Measurements from ENCODE around the gene E2F2. TPM values are rescaled to one million over a fixed set of nuclear protein-coding genes. Genes with fewer than 3 reads are reported as not detected.
A peak's percentile ranks its signal among the peaks of the same experiment; 100 is the strongest.

Gene E2F2
- total and polyA plus RNA-seq, 2 of the 13 experiments (the other 11 are each of a cell fraction or from before 2014, with no cell fraction given) = 0.65 to 6.6 TPM

DNA sequence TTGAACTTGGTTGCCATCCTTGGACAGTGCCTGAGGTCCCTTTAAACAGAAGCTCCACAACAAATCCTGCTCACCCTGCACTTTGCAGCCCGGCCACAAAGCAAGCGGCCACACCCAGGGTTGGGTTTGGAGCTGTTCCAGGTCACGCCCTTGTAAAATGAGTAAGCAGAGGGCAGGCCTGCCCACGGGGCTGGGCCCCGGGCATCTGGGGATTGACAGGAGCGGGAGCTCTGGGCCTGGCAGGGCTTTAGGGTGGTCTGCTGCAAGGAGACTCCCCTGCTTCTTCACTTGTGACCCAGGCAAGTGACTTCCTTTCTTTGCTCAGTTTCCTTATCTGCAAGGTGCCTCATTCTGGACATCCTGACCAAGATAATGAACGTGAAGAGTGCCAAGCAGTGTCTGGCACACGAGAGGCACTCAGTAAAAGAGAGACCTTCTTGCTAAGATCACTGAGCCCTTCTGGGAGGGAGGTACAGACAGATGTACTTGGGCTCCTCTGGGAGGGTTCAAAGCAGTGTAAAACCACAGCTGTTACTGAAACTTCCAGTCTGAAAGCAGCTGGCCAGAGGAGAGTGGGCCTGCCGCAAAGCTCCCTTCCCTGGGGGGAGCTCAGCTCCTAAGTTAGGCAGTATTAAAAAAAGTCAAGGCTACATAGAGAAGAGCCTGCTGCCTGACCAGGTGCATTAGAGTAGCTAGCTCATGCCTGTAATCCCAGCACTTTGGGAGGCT lies 2.6 kb downstream of the E2F2 start (continued):
- TF ChIP-seq MAFF (IDR thresholded peaks at IDR 0.05; ENCODE audit: low read depth, low read length) = peak; percentile 49
- TF ChIP-seq ZNF143 (CRISPR knock-in tag; IDR thresholded peaks at IDR 0.05) = no peak
- no peak for TF ChIP-seq ZNF24 (IDR thresholded peaks at IDR 0.05)
- TF ChIP-seq, protein P1, sequence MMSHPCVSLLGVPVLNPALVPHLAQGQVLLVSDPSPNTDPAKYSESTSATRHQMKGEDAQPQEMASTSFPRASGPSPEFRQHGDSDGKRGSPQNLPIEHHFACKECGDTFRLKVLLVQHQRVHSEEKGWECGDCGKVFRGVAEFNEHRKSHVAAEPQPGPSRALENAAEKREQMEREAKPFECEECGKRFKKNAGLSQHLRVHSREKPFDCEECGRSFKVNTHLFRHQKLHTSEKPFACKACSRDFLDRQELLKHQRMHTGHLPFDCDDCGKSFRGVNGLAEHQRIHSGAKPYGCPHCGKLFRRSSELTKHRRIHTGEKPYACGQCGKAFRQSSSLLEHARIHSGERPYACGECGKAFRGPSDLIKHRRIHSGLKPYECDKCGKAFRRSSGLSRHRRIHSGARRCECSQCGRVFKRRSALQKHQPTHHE (CRISPR knock-in tag; IDR thresholded peaks at IDR 0.05; ENCODE audit: borderline replicate concordance) = no peak
- peak; percentile 43 for TF ChIP-seq SAP130 (CRISPR knock-in tag; IDR thresholded peaks at IDR 0.05; ENCODE audit: low read depth)
- TF ChIP-seq POGZ (CRISPR knock-in tag; IDR thresholded peaks at IDR 0.05) = no peak
- no peak for TF ChIP-seq MIER3 (CRISPR knock-in tag; IDR thresholded peaks at IDR 0.05; ENCODE audit: borderline replicate concordance)
- TF ChIP-seq GFI1 (CRISPR knock-in tag; IDR thresholded peaks at IDR 0.05; ENCODE audit: borderline replicate concordance) = no peak
- TF ChIP-seq ELF4 (CRISPR knock-in tag; IDR thresholded peaks at IDR 0.05; ENCODE audit: borderline replicate concordance) = no peak
- no peak for TF ChIP-seq ZBTB20 (CRISPR knock-in tag; IDR thresholded peaks at IDR 0.05; ENCODE audit: borderline replicate concordance, low read depth)
- TF ChIP-seq, protein P2, sequence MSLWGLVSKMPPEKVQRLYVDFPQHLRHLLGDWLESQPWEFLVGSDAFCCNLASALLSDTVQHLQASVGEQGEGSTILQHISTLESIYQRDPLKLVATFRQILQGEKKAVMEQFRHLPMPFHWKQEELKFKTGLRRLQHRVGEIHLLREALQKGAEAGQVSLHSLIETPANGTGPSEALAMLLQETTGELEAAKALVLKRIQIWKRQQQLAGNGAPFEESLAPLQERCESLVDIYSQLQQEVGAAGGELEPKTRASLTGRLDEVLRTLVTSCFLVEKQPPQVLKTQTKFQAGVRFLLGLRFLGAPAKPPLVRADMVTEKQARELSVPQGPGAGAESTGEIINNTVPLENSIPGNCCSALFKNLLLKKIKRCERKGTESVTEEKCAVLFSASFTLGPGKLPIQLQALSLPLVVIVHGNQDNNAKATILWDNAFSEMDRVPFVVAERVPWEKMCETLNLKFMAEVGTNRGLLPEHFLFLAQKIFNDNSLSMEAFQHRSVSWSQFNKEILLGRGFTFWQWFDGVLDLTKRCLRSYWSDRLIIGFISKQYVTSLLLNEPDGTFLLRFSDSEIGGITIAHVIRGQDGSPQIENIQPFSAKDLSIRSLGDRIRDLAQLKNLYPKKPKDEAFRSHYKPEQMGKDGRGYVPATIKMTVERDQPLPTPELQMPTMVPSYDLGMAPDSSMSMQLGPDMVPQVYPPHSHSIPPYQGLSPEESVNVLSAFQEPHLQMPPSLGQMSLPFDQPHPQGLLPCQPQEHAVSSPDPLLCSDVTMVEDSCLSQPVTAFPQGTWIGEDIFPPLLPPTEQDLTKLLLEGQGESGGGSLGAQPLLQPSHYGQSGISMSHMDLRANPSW (CRISPR knock-in tag; IDR thresholded peaks at IDR 0.05; ENCODE audit: borderline replicate concordance) = no peak
- no peak for TF ChIP-seq POLR2A (IDR thresholded peaks at IDR 0.05; ENCODE audit: insufficient read depth in 1 of 2, low read depth in 2 of 2, low read length in 2 of 2)
- TF ChIP-seq SALL1 (CRISPR knock-in tag; IDR thresholded peaks at IDR 0.05) = peak; percentile 21; the same call in 1 of the 2 replicates
- no peak for TF ChIP-seq TGIF2 (CRISPR knock-in tag; IDR thresholded peaks at IDR 0.05)
- TF ChIP-seq ZNF17 (CRISPR knock-in tag; IDR thresholded peaks at IDR 0.05) = no peak
- TF ChIP-seq ZNF282 (IDR thresholded peaks at IDR 0.05; ENCODE audit: partially characterized antibody) = no peak
- TF ChIP-seq SP1 (IDR thresholded peaks at IDR 0.05) = no peak
- TF ChIP-seq SP1 (CRISPR knock-in tag; IDR thresholded peaks at IDR 0.05) = peak; percentile 20; the same call in 1 of the 2 replicates
- TF ChIP-seq SIX1 (CRISPR knock-in tag; IDR thresholded peaks at IDR 0.05; ENCODE audit: borderline replicate concordance) = no peak
- TF ChIP-seq FOSL2 (CRISPR knock-in tag; IDR thresholded peaks at IDR 0.05) = peak; percentile 47; the same call in 1 of the 2 replicates
- TF ChIP-seq NFKBIZ (CRISPR knock-in tag; IDR thresholded peaks at IDR 0.05) = no peak
- TF ChIP-seq, protein P3, sequence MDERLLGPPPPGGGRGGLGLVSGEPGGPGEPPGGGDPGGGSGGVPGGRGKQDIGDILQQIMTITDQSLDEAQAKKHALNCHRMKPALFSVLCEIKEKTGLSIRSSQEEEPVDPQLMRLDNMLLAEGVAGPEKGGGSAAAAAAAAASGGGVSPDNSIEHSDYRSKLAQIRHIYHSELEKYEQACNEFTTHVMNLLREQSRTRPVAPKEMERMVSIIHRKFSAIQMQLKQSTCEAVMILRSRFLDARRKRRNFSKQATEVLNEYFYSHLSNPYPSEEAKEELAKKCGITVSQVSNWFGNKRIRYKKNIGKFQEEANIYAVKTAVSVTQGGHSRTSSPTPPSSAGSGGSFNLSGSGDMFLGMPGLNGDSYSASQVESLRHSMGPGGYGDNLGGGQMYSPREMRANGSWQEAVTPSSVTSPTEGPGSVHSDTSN (CRISPR knock-in tag; IDR thresholded peaks at IDR 0.05) = no peak
- TF ChIP-seq, protein P4, sequence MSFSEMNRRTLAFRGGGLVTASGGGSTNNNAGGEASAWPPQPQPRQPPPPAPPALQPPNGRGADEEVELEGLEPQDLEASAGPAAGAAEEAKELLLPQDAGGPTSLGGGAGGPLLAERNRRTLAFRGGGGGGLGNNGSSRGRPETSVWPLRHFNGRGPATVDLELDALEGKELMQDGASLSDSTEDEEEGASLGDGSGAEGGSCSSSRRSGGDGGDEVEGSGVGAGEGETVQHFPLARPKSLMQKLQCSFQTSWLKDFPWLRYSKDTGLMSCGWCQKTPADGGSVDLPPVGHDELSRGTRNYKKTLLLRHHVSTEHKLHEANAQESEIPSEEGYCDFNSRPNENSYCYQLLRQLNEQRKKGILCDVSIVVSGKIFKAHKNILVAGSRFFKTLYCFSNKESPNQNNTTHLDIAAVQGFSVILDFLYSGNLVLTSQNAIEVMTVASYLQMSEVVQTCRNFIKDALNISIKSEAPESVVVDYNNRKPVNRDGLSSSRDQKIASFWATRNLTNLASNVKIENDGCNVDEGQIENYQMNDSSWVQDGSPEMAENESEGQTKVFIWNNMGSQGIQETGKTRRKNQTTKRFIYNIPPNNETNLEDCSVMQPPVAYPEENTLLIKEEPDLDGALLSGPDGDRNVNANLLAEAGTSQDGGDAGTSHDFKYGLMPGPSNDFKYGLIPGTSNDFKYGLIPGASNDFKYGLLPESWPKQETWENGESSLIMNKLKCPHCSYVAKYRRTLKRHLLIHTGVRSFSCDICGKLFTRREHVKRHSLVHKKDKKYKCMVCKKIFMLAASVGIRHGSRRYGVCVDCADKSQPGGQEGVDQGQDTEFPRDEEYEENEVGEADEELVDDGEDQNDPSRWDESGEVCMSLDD (CRISPR knock-in tag; IDR thresholded peaks at IDR 0.05; ENCODE audit: borderline replicate concordance) = no peak
- no peak for TF ChIP-seq NR2C2 (CRISPR knock-in tag; IDR thresholded peaks at IDR 0.05; ENCODE audit: borderline replicate concordance)

Data from HepG2 (cell line).